Urinary bladder (tissue), 4 donors: ENCODE data around the gene MMP23B. TPM values are rescaled to one million over a fixed set of nuclear protein-coding genes. Genes with fewer than 3 reads are reported as not detected.

ENCODE experiments used
- DNase-seq: peaks from one replicate; pipeline ENCODE4 v3.0.0-alpha.2; 2015; ENCODE audit errors: extremely low spot score
- H3K27ac ChIP-seq: one replicate; pipeline ENCODE4 v1.5.1; 2013; ENCODE audit warnings: low read depth, mild to moderate bottlenecking, moderate library complexity
- H3K36me3 ChIP-seq: one replicate; pipeline ENCODE4 v1.6.1; 2013; ENCODE audit warnings: mild to moderate bottlenecking, moderate library complexity; ENCODE audit not compliant: insufficient read depth
- H3K4me1 ChIP-seq: one replicate; pipeline ENCODE4 v1.6.1; 2013; ENCODE audit warnings: mild to moderate bottlenecking, moderate library complexity; ENCODE audit not compliant: insufficient read depth
- H3K4me3 ChIP-seq: one replicate; pipeline ENCODE4 v1.5.1; 2013; ENCODE audit warnings: low read depth, low read length
- WGBS: extraction: QIAGEN DNeasy Blood & Tissue Kit; methylation state at CpG from one replicate; pipeline ENCODE4 v1.1.7; 2013; 5-methylcytosine and 5-hydroxymethylcytosine counted together
- polyA plus RNA-seq: library from polyadenylated mRNA; stranded (reverse); fragments of 200-250 nt; gene quantifications from one replicate; pipeline ENCODE4 v1.2.3, GENCODE V29; 2013
- total RNA-seq: library from RNA; depleted of rRNA; stranded (reverse); fragments of >200 nt; gene quantifications from one replicate; pipeline ENCODE4 v1.2.3, GENCODE V29; 2014
- donor health status: healthy with polysubstance abuse.
- donor health status: healthy.

The MMP23B gene
- total and polyA plus RNA-seq, 2 donors, result 35.7 to 45.6 TPM

GRCh38 chr1:1599030-1599934, 32.7 kb upstream of the MMP23B start:
- 7% methylated on average over 111 of the region's 111 CpGs for WGBS
- Histone ChIP-seq H3K4me3 (peak overlapping the region; percentile 56), H3K27ac (no peak overlapping the region), H3K36me3 (no peaks in the 10 kb centered on the region), H3K4me1 (no peaks in the 10 kb centered on the region)
- no peak for DNase-seq

GRCh38 chr1:1599935-1600860, 31.8 kb upstream of the MMP23B start, which contains the start of gene FNDC10:
FNDC10 (minus strand) TSS chr1:1600135; CDS start chr1:1600015, 120 bp downstream.
- peak within 1 kb of the TSS; percentile 56 for H3K4me3 ChIP-seq
- DNase-seq, result no peak
- no peak within 1 kb of the TSS for H3K27ac ChIP-seq
- 2% methylated on average over 114 of the region's 125 CpGs for WGBS
- no peaks in the 10 kb centered on the region for H3K36me3 ChIP-seq
- H3K4me1 ChIP-seq, result no peaks in the 10 kb centered on the region

- H3K27ac ChIP-seq, result no peak overlapping the region
- WGBS, result 69% methylated on average over 22 of the region's 22 CpGs
- H3K4me3 ChIP-seq, result no peak overlapping the region
- no peak for DNase-seq
- no peaks in the 10 kb centered on the region for H3K4me1 ChIP-seq
- H3K36me3 ChIP-seq, result no peaks in the 10 kb centered on the region
Observed at GRCh38 chr1:1600861-1601563, 31.0 kb upstream of the MMP23B start.

GRCh38 chr1:1601564-1602303, 30.2 kb upstream of the MMP23B start:
- Histone ChIP-seq H3K4me1 (no peaks in the 10 kb centered on the region), H3K4me3 (no peak overlapping the region), H3K36me3 (no peaks in the 10 kb centered on the region), H3K27ac (no peak overlapping the region)
- no peak for DNase-seq
- 88% methylated on average over 15 of the region's 15 CpGs for WGBS

- Histone ChIP-seq H3K4me1 (no peaks in the 10 kb centered on the region), H3K27ac (no peak overlapping the region), H3K36me3 (no peaks in the 10 kb centered on the region), H3K4me3 (no peak overlapping the region)
- WGBS, result 60% methylated on average over 18 of the region's 18 CpGs
- no peak for DNase-seq
Observed at GRCh38 chr1:1602304-1602967, 29.5 kb upstream of the MMP23B start.

- 71% methylated on average over 13 of the region's 13 CpGs for WGBS
- H3K27ac ChIP-seq, result no peak overlapping the region
- H3K4me3 ChIP-seq, result no peak overlapping the region
- H3K4me1 ChIP-seq, result no peaks in the 10 kb centered on the region
- H3K36me3 ChIP-seq, result no peaks in the 10 kb centered on the region
- DNase-seq, result no peak
Observed at GRCh38 chr1:1602968-1603506, 28.9 kb upstream of the MMP23B start.

- no peak for DNase-seq
Observed at GRCh38 chr1:1603671-1604373, 28.2 kb upstream of the MMP23B start.

GRCh38 chr1:1604374-1605033, 27.5 kb upstream of the MMP23B start:
- no peaks in the 10 kb centered on the region for H3K4me1 ChIP-seq
- no peak overlapping the region for H3K27ac ChIP-seq
- no peak for DNase-seq
- H3K4me3 ChIP-seq, result no peak overlapping the region
- 76% methylated on average over 15 of the region's 15 CpGs for WGBS
- no peaks in the 10 kb centered on the region for H3K36me3 ChIP-seq

More at GRCh38 chr1:1603671-1604373, 28.2 kb upstream of the MMP23B start:
- Histone ChIP-seq H3K4me1 (no peaks in the 10 kb centered on the region), H3K36me3 (no peaks in the 10 kb centered on the region), H3K4me3 (no peak overlapping the region), H3K27ac (no peak overlapping the region)
- WGBS, result 67% methylated on average over 13 of the region's 13 CpGs

GRCh38 chr1:1605034-1605591, 26.9 kb upstream of the MMP23B start:
- no peak for DNase-seq
- WGBS, result 73% methylated on average over 14 of the region's 14 CpGs
- Histone ChIP-seq H3K4me3 (no peak overlapping the region), H3K4me1 (no peaks in the 10 kb centered on the region), H3K36me3 (no peaks in the 10 kb centered on the region), H3K27ac (no peak overlapping the region)

GRCh38 chr1:1605724-1606123, 26.2 kb upstream of the MMP23B start:
- 94% methylated on average over 17 of the region's 17 CpGs for WGBS
- Histone ChIP-seq H3K4me3 (no peak overlapping the region), H3K27ac (no peak overlapping the region), H3K36me3 (no peaks in the 10 kb centered on the region), H3K4me1 (no peaks in the 10 kb centered on the region)
- DNase-seq, result no peak

- 82% methylated on average over 13 of the region's 13 CpGs for WGBS
- no peak overlapping the region for H3K27ac ChIP-seq
- no peaks in the 10 kb centered on the region for H3K36me3 ChIP-seq
- no peaks in the 10 kb centered on the region for H3K4me1 ChIP-seq
- DNase-seq, result no peak
- no peak overlapping the region for H3K4me3 ChIP-seq
Observed at GRCh38 chr1:1606232-1606631, 25.7 kb upstream of the MMP23B start.
